ENCODE data around the gene NKAIN2.

- TF ChIP-seq CTCF (IDR thresholded peaks at IDR 0.05) (no peak), POLR2A (IDR thresholded peaks at IDR 0.05) (no peak)
Observed at GRCh38 chr6:124073820-124074587, 270.3 kb downstream of the NKAIN2 start.

All from sigmoid colon (tissue), 3 donors.